ENCODE results near the gene CSNK1D. TPM values are rescaled to one million over a fixed set of nuclear protein-coding genes. Genes with fewer than 3 reads are reported as not detected.

Gene CSNK1D
- total and polyA plus RNA-seq, 12 donors = 23.7 to 185 (median 125) TPM

GRCh38 chr17:82203920-82204319 is 69.6 kb downstream of the CSNK1D start:
- Histone ChIP-seq H3K4me3 (no peak overlapping the region), H3K27me3 (no peaks in the 10 kb centered on the region), H3K36me3 (replicated peaks in 1 of 2) (no peaks in the 10 kb centered on the region), H3K4me1 (replicated peaks in 1 of 2) (peaks cover 6 to 16% of the 10 kb centered on the region in 2 donors), H3K9me3 (replicated peaks in 1 of 3) (no peaks in the 10 kb centered on the region), H3K27ac (no peak overlapping the region)
- 88 to 91% (median 90%) methylated on average over 9 to 19 of the region's 19 CpGs for WGBS, 4 donors
- DNase-seq = no peak
- intact Hi-C loops (cut with DNase I) = no loop called here
- TF ChIP-seq, protein P1, sequence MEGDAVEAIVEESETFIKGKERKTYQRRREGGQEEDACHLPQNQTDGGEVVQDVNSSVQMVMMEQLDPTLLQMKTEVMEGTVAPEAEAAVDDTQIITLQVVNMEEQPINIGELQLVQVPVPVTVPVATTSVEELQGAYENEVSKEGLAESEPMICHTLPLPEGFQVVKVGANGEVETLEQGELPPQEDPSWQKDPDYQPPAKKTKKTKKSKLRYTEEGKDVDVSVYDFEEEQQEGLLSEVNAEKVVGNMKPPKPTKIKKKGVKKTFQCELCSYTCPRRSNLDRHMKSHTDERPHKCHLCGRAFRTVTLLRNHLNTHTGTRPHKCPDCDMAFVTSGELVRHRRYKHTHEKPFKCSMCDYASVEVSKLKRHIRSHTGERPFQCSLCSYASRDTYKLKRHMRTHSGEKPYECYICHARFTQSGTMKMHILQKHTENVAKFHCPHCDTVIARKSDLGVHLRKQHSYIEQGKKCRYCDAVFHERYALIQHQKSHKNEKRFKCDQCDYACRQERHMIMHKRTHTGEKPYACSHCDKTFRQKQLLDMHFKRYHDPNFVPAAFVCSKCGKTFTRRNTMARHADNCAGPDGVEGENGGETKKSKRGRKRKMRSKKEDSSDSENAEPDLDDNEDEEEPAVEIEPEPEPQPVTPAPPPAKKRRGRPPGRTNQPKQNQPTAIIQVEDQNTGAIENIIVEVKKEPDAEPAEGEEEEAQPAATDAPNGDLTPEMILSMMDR (IDR thresholded peaks at IDR 0.05) = no peak
- no peak for TF ChIP-seq POLR2A (IDR thresholded peaks at IDR 0.05)

DNA sequence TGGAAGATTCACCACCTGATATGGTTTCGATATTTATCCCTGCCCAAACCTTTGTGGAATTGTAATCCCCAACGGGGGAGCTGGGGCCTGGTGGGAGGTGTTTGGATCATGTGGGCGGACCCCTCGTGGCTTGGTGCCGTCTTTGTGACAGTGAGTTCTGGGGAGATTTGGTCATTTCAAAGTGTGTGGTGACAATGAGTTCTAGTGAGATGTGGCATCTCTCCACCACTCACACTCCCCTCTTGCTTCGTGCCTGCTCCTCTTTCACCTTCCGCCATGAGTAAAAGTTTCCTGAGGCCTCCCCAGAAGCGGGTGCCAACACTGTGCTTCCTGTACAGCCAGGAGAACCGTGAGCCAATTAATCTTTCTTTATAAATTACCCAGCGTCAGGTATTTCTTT is 70.5 kb downstream of the CSNK1D start:
- no peak overlapping the region for H3K4me3 ChIP-seq
- no peak overlapping the region for H3K27ac ChIP-seq
- no peaks in the 10 kb centered on the region for H3K9me3 ChIP-seq (replicated peaks in 1 of 3)
- TF ChIP-seq, protein P1 (IDR thresholded peaks at IDR 0.05) = no peak
- TF ChIP-seq POLR2A (IDR thresholded peaks at IDR 0.05) = no peak
- 67 to 85% (median 77%) methylated on average over 5 to 10 of the region's 10 CpGs for WGBS, 4 donors
- H3K27me3 ChIP-seq = no peaks in the 10 kb centered on the region
- no peak for DNase-seq
- intact Hi-C loops (cut with DNase I) = no loop called here
- H3K36me3 ChIP-seq (replicated peaks in 1 of 2) = peaks cover 0 to 2% of the 10 kb centered on the region in 2 donors
- peaks cover 6 to 16% of the 10 kb centered on the region in 2 donors for H3K4me1 ChIP-seq (replicated peaks in 1 of 2)

- WGBS, 4 donors = 87 to 94% (median 92%) methylated on average over 7 to 23 of the region's 23 CpGs
Observed at GRCh38 chr17:82201498-82201910, 72.0 kb downstream of the CSNK1D start.

DNA sequence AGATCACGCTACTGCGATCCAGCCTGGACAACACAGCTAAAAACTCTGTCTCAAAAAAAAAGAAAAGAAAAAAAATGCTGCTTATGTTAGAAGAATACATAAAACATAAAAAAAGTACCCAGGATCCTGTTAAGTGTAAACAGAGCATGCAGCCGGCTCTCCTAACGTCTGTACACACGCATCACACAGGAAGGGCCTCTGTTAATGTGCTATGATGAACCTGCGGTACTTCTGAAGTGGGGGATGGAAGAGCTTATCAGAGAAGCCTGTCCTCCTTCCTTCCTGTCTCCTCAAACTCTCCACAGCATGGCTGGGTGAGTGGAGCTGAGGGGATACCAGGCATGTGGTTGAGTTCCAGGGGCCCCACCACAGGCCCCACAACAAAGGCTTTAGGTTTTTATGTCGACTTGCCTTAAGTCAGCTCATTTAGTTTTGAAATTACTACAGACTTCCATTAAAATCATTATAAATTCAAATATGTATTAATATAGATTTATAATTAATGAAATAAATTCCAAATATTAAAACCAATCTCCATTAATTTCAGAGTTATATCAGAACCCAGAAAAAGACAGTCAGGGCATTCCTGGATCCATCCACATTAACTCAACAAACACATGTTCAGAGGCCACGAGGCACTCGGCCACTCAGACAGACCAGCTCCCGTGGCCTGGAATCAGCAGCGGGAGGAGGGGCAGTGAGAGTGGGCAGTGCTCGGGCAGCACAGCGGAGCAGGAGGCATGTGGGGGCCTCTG is 72.6 kb downstream of the CSNK1D start:
- 80 to 85% (median 84%) methylated on average over 12 to 13 of the region's 13 CpGs for WGBS, 4 donors
- no peak overlapping the region for H3K4me3 ChIP-seq
- no peak for DNase-seq
- no peaks in the 10 kb centered on the region for H3K27me3 ChIP-seq
- H3K9me3 ChIP-seq (replicated peaks in 1 of 3) = no peaks in the 10 kb centered on the region
- intact Hi-C loops (cut with DNase I) = no loop called here
- H3K36me3 ChIP-seq (replicated peaks in 1 of 2) = peaks cover 0 to 9% of the 10 kb centered on the region in 2 donors
- peaks cover 6 to 12% of the 10 kb centered on the region in 2 donors for H3K4me1 ChIP-seq (replicated peaks in 1 of 2)
- TF ChIP-seq, protein P1 (IDR thresholded peaks at IDR 0.05) = no peak
- no peak for TF ChIP-seq POLR2A (IDR thresholded peaks at IDR 0.05)
- H3K27ac ChIP-seq = no peak overlapping the region

More at GRCh38 chr17:82201498-82201910, 72.0 kb downstream of the CSNK1D start:
- Histone ChIP-seq H3K27ac (no peak overlapping the region), H3K4me3 (no peak overlapping the region), H3K9me3 (replicated peaks in 1 of 3) (no peaks in the 10 kb centered on the region), H3K27me3 (no peaks in the 10 kb centered on the region), H3K4me1 (replicated peaks in 1 of 2) (peaks cover 6 to 16% of the 10 kb centered on the region in 2 donors), H3K36me3 (replicated peaks in 1 of 2) (peaks cover 0 to 9% of the 10 kb centered on the region in 2 donors)
- no peak for DNase-seq
- intact Hi-C loops (cut with DNase I) = no loop called here
- TF ChIP-seq, protein P1 (IDR thresholded peaks at IDR 0.05) = no peak
- TF ChIP-seq POLR2A (IDR thresholded peaks at IDR 0.05) = no peak

All from adrenal gland (tissue), 12 donors.